IgD-negative memory B cell (primary cell): Measurements from ENCODE around the gene FARP1. TPM values are rescaled to one million over a fixed set of nuclear protein-coding genes. Genes with fewer than 3 reads are reported as not detected.

Experiments
- H3K27ac Mint-ChIP-seq, 3 donors: one replicate each; pipeline ENCODE4 v1.8.0; 2020 to 2022; ENCODE audit warnings: mild to moderate bottlenecking in 3 of 3, mixed read lengths in 3 of 3, moderate library complexity in 1 of 3
- H3K27me3 Mint-ChIP-seq: one replicate; pipeline ENCODE4 v1.8.0; 2021; ENCODE audit warnings: mixed read lengths
- H3K36me3 Mint-ChIP-seq: one replicate; pipeline ENCODE4 v1.8.0; 2020; ENCODE audit warnings: mild to moderate bottlenecking, mixed read lengths
- H3K4me1 Mint-ChIP-seq, 3 donors: one replicate each; pipeline ENCODE4 v1.8.0; 2020 to 2022; ENCODE audit warnings: mixed read lengths in 3 of 3, mild to moderate bottlenecking in 1 of 3
- H3K4me3 Mint-ChIP-seq, 4 donors: one replicate each; pipeline ENCODE4 v1.8.0; 2020 to 2022; ENCODE audit warnings: mild to moderate bottlenecking in 4 of 4, mixed read lengths in 4 of 4, moderate library complexity in 3 of 4
- H3K9me3 Mint-ChIP-seq, 3 donors: one replicate each; pipeline ENCODE4 v1.8.0; 2020 to 2021; ENCODE audit warnings: mixed read lengths in 3 of 3, mild to moderate bottlenecking in 1 of 3
- polyA plus RNA-seq: library from polyadenylated mRNA; unstranded; fragments of 300-500 nt; fragmentation: Illumina TruSeq; gene quantifications from one replicate; pipeline ENCODE4 v1.2.3, GENCODE V29; 2021

The FARP1 gene
- polyA plus RNA-seq, 1 donor from 2014 or later, result 0.46 TPM

GRCh38 chr13:98155475-98156109, 12.7 kb downstream of the FARP1 start:
- H3K9me3 Mint-ChIP-seq, result peaks cover 0 to 4% (median 0%) of the 10 kb centered on the region in 3 donors
- no peaks in the 10 kb centered on the region for H3K36me3 Mint-ChIP-seq
- H3K4me1 Mint-ChIP-seq, result no peaks in the 10 kb centered on the region
- no peak overlapping the region for H3K4me3 Mint-ChIP-seq
- no peak overlapping the region for H3K27ac Mint-ChIP-seq
- H3K27me3 Mint-ChIP-seq, result peaks cover 13% of the 10 kb centered on the region

GRCh38 chr13:98156259-98156658, 13.4 kb downstream of the FARP1 start:
- Mint-ChIP-seq H3K27ac (no peak overlapping the region), H3K9me3 (peaks cover 0 to 4% (median 0%) of the 10 kb centered on the region in 3 donors), H3K36me3 (no peaks in the 10 kb centered on the region), H3K4me3 (no peak overlapping the region), H3K27me3 (peaks cover 10% of the 10 kb centered on the region), H3K4me1 (no peaks in the 10 kb centered on the region)

- no peaks in the 10 kb centered on the region for H3K4me1 Mint-ChIP-seq
- H3K9me3 Mint-ChIP-seq, result peaks cover 0 to 4% (median 0%) of the 10 kb centered on the region in 3 donors
- no peak overlapping the region for H3K27ac Mint-ChIP-seq
- H3K36me3 Mint-ChIP-seq, result no peaks in the 10 kb centered on the region
- H3K27me3 Mint-ChIP-seq, result peaks cover 7% of the 10 kb centered on the region
- no peak overlapping the region for H3K4me3 Mint-ChIP-seq
These were observed 14.3 kb downstream of the FARP1 start for GRCh38 chr13:98157188-98157587.

GRCh38 chr13:98157609-98158008, 14.7 kb downstream of the FARP1 start:
- Mint-ChIP-seq H3K27me3 (peaks cover 6% of the 10 kb centered on the region), H3K4me3 (no peak overlapping the region), H3K9me3 (peaks cover 0 to 4% (median 0%) of the 10 kb centered on the region in 3 donors), H3K4me1 (no peaks in the 10 kb centered on the region), H3K27ac (no peak overlapping the region), H3K36me3 (no peaks in the 10 kb centered on the region)

GRCh38 chr13:98158172-98158899, 15.4 kb downstream of the FARP1 start:
- peaks cover 2% of the 10 kb centered on the region for H3K27me3 Mint-ChIP-seq
- H3K27ac Mint-ChIP-seq, result no peak overlapping the region
- no peaks in the 10 kb centered on the region for H3K4me1 Mint-ChIP-seq
- H3K36me3 Mint-ChIP-seq, result no peaks in the 10 kb centered on the region
- H3K9me3 Mint-ChIP-seq, result peaks cover 0 to 4% (median 0%) of the 10 kb centered on the region in 3 donors
- no peak overlapping the region for H3K4me3 Mint-ChIP-seq

GRCh38 chr13:98162935-98163334, 20.0 kb downstream of the FARP1 start:
- Mint-ChIP-seq H3K36me3 (no peaks in the 10 kb centered on the region), H3K27me3 (no peaks in the 10 kb centered on the region), H3K27ac (no peak overlapping the region), H3K4me1 (no peaks in the 10 kb centered on the region), H3K4me3 (no peak overlapping the region), H3K9me3 (peaks cover 0 to 4% (median 2%) of the 10 kb centered on the region in 3 donors)

GRCh38 chr13:98169331-98169730, 26.4 kb downstream of the FARP1 start:
- Mint-ChIP-seq H3K9me3 (peaks cover 0 to 4% (median 0%) of the 10 kb centered on the region in 3 donors), H3K27me3 (peaks cover 11% of the 10 kb centered on the region), H3K36me3 (peaks cover 3% of the 10 kb centered on the region), H3K4me1 (no peaks in the 10 kb centered on the region), H3K27ac (no peak overlapping the region), H3K4me3 (no peak overlapping the region)

GRCh38 chr13:98171900-98172589, 29.2 kb downstream of the FARP1 start:
- Mint-ChIP-seq H3K36me3 (peaks cover 3% of the 10 kb centered on the region), H3K27ac (no peak overlapping the region), H3K4me1 (no peaks in the 10 kb centered on the region), H3K9me3 (peaks cover 0 to 3% (median 1%) of the 10 kb centered on the region in 3 donors), H3K4me3 (no peak overlapping the region), H3K27me3 (peaks cover 11% of the 10 kb centered on the region)

- H3K27me3 Mint-ChIP-seq, result peaks cover 11% of the 10 kb centered on the region
- H3K36me3 Mint-ChIP-seq, result peaks cover 3% of the 10 kb centered on the region
- H3K4me3 Mint-ChIP-seq, result no peak overlapping the region
- no peaks in the 10 kb centered on the region for H3K4me1 Mint-ChIP-seq
- H3K27ac Mint-ChIP-seq, result no peak overlapping the region
- H3K9me3 Mint-ChIP-seq, result peaks cover 0 to 3% (median 1%) of the 10 kb centered on the region in 3 donors
These were observed 29.9 kb downstream of the FARP1 start for GRCh38 chr13:98172590-98173422.

- no peaks in the 10 kb centered on the region for H3K4me1 Mint-ChIP-seq
- H3K27ac Mint-ChIP-seq, result no peak overlapping the region
- peaks cover 3% of the 10 kb centered on the region for H3K36me3 Mint-ChIP-seq
- peaks cover 11% of the 10 kb centered on the region for H3K27me3 Mint-ChIP-seq
- no peak overlapping the region for H3K4me3 Mint-ChIP-seq
- H3K9me3 Mint-ChIP-seq, result peaks cover 0 to 3% (median under 1%) of the 10 kb centered on the region in 3 donors
These were observed 30.7 kb downstream of the FARP1 start for GRCh38 chr13:98173431-98174152.

- no peak overlapping the region for H3K4me3 Mint-ChIP-seq
- peaks cover 0 to 3% (median 0%) of the 10 kb centered on the region in 3 donors for H3K9me3 Mint-ChIP-seq
- peaks cover 11% of the 10 kb centered on the region for H3K27me3 Mint-ChIP-seq
- no peak overlapping the region for H3K27ac Mint-ChIP-seq
- H3K4me1 Mint-ChIP-seq, result no peaks in the 10 kb centered on the region
- H3K36me3 Mint-ChIP-seq, result peaks cover 3% of the 10 kb centered on the region
These were observed 31.4 kb downstream of the FARP1 start for GRCh38 chr13:98174307-98174706.

- Mint-ChIP-seq H3K27ac (no peak overlapping the region), H3K4me1 (no peaks in the 10 kb centered on the region), H3K27me3 (peaks cover 11% of the 10 kb centered on the region), H3K36me3 (peaks cover 3% of the 10 kb centered on the region), H3K4me3 (no peak overlapping the region), H3K9me3 (peaks cover 0 to 3% (median 0%) of the 10 kb centered on the region in 3 donors)
These were observed 32.1 kb downstream of the FARP1 start for GRCh38 chr13:98175043-98175442.

- H3K36me3 Mint-ChIP-seq, result peaks cover 3% of the 10 kb centered on the region
- no peaks in the 10 kb centered on the region for H3K4me1 Mint-ChIP-seq
- peaks cover 0 to 3% (median 0%) of the 10 kb centered on the region in 3 donors for H3K9me3 Mint-ChIP-seq
- H3K27me3 Mint-ChIP-seq, result peaks cover 8% of the 10 kb centered on the region
- H3K4me3 Mint-ChIP-seq, result no peak overlapping the region
- H3K27ac Mint-ChIP-seq, result no peak overlapping the region
These were observed 32.9 kb downstream of the FARP1 start for GRCh38 chr13:98175823-98176222.
